MM.1S (cell line): ENCODE data around the gene FCGR2B.
"Not testable (repeated sequence)": the region's sequence is repeated elsewhere in the genome, so short reads cannot be mapped to it uniquely, and the experiment has no call there.

Source experiments
- CTCF ChIP-seq: fragments of 300-600 bp; sonication (generic); IDR thresholded peaks from 2 replicates; pipeline ENCODE4 v1.5.1; 2016; ENCODE audit warnings: antibody characterized with exemption, low read length, mixed read lengths
- EZH2phosphoT487 ChIP-seq: fragments of 300-600 bp; sonication (generic); IDR thresholded peaks from 2 replicates; pipeline ENCODE4 v1.6.1; 2018; ENCODE audit warnings: antibody characterized with exemption, low read length

DNA sequence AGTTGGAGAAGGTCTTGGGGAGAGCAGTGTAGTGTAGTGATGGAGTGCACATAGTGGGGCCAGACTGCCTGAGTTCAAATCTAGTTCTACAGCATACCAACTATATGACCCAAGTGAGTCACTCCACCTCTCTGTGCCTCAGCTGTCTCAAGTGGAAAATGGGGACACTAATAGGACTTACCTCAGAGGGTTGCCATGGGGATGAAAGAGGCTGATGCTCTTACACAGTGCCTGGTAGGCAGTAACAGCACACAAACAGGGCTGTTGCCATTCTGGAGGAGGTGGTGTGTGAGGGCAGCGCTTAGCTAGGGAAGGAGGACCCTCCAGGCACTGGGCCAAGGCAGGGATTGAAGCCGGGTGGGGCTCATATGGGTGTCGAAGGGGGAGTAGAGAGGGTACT, 11.5 kb downstream of the FCGR2B start:
- not testable (repeated sequence) for TF ChIP-seq CTCF, EZH2phosphoT487
